H9 (cell line): ENCODE measurements around the gene UBE2B. TPM values are rescaled to one million over a fixed set of nuclear protein-coding genes. Genes with fewer than 3 reads are reported as not detected.

Source experiments
- DNase-seq: peaks from one replicate; pipeline ENCODE4 v3.0.0-alpha.2; 2017
- H2AFZ ChIP-seq: one replicate; pipeline ENCODE4 v1.6.1; 2013; ENCODE audit warnings: mild to moderate bottlenecking, low read length, control low read depth, moderate library complexity
- H2AK5ac ChIP-seq: 2 replicates; pipeline ENCODE4 v1.6.1; 2013; ENCODE audit warnings: low read length, control low read depth, mixed read lengths; ENCODE audit not compliant: insufficient read length
- H2BK120ac ChIP-seq: one replicate; pipeline ENCODE4 v1.6.1; 2013; ENCODE audit warnings: low read depth, mild to moderate bottlenecking, low read length, control low read depth, inconsistent platforms; ENCODE audit not compliant: poor library complexity, severe bottlenecking
- H2BK12ac ChIP-seq: 2 replicates; pipeline ENCODE4 v1.6.1; 2013; ENCODE audit warnings: low read length, control low read depth, mixed read lengths, low read depth; ENCODE audit not compliant: insufficient read length
- H2BK15ac ChIP-seq: 2 replicates; pipeline ENCODE4 v1.6.1; 2013; ENCODE audit warnings: low read depth, low read length, control low read depth
- H2BK20ac ChIP-seq: one replicate; pipeline ENCODE4 v1.6.1; 2013; ENCODE audit warnings: low read depth, mild to moderate bottlenecking, low read length, control low read depth, inconsistent platforms; ENCODE audit not compliant: poor library complexity, severe bottlenecking
- H2BK5ac ChIP-seq: 2 replicates; pipeline ENCODE4 v1.6.1; 2013; ENCODE audit warnings: low read length, control low read depth, mixed read lengths; ENCODE audit not compliant: insufficient read length
- H3K14ac ChIP-seq: 2 replicates; pipeline ENCODE4 v1.6.1; 2013; ENCODE audit warnings: low read length, control low read depth; ENCODE audit not compliant: insufficient read depth
- H3K18ac ChIP-seq: 2 replicates; pipeline ENCODE4 v1.6.1; 2013; ENCODE audit warnings: low read depth, mild to moderate bottlenecking, mixed read lengths, low read length, control low read depth; ENCODE audit not compliant: insufficient read length
- H3K23ac ChIP-seq: 2 replicates; pipeline ENCODE4 v1.6.1; 2013; ENCODE audit warnings: low read length, control low read depth, mixed read lengths, low read depth; ENCODE audit not compliant: insufficient read length
- H3K23me2 ChIP-seq: 2 replicates; pipeline ENCODE4 v1.6.1; 2013; ENCODE audit warnings: low read depth, mild to moderate bottlenecking, mixed read lengths, low read length, control low read depth; ENCODE audit not compliant: insufficient read length, poor library complexity, severe bottlenecking
- H3K27ac ChIP-seq: 2 replicates; pipeline ENCODE4 v1.5.1; 2013; ENCODE audit warnings: low read length, control low read depth, mixed read lengths, low read depth; ENCODE audit not compliant: insufficient read length
- H3K27me3 ChIP-seq: 2 replicates; pipeline ENCODE4 v1.6.1; 2013; ENCODE audit warnings: low read length, control low read depth, inconsistent platforms; ENCODE audit not compliant: insufficient read depth
- H3K4ac ChIP-seq: 2 replicates; pipeline ENCODE4 v1.6.1; 2013; ENCODE audit warnings: low read depth, mild to moderate bottlenecking, control low read depth, inconsistent platforms, low read length, moderate library complexity
- H3K4me1 ChIP-seq: 2 replicates; pipeline ENCODE4 v1.6.1; 2013; ENCODE audit warnings: low read length, control low read depth, inconsistent platforms; ENCODE audit not compliant: insufficient read depth
- H3K4me2 ChIP-seq: 2 replicates; pipeline ENCODE4 v1.6.1; 2013; ENCODE audit warnings: low read length, control low read depth, mixed read lengths; ENCODE audit not compliant: insufficient read length, insufficient read depth
- H3K56ac ChIP-seq: 2 replicates; pipeline ENCODE4 v1.6.1; 2013; ENCODE audit warnings: low read depth, mild to moderate bottlenecking, mixed read lengths, low read length, control low read depth; ENCODE audit not compliant: insufficient read length
- H3K79me1 ChIP-seq: 2 replicates; pipeline ENCODE4 v1.6.1; 2013; ENCODE audit warnings: low read depth, mild to moderate bottlenecking, moderate library complexity, low read length, control low read depth, inconsistent platforms; ENCODE audit not compliant: insufficient read depth, poor library complexity, severe bottlenecking
- H3K79me2 ChIP-seq: 2 replicates; pipeline ENCODE4 v1.6.1; 2013; ENCODE audit warnings: low read length, control low read depth, inconsistent platforms; ENCODE audit not compliant: insufficient read depth
- H3K9ac ChIP-seq: 2 replicates; pipeline ENCODE4 v1.6.1; 2013; ENCODE audit warnings: low read length, control low read depth, mixed read lengths; ENCODE audit not compliant: insufficient read length; ENCODE audit errors: extremely low read depth
- H3K9me3 ChIP-seq: one replicate; pipeline ENCODE4 v1.6.1; 2013; ENCODE audit warnings: low read depth, low read length, inconsistent platforms; ENCODE audit not compliant: control insufficient read depth
- H3T11ph ChIP-seq: one replicate; pipeline ENCODE4 v1.6.1; 2013; ENCODE audit warnings: mild to moderate bottlenecking, low read length, control low read depth, inconsistent platforms
- H4K20me1 ChIP-seq: one replicate; pipeline ENCODE4 v1.6.1; 2013; ENCODE audit not compliant: control insufficient read depth, insufficient read length, insufficient read depth
- H4K5ac ChIP-seq: 2 replicates; pipeline ENCODE4 v1.6.1; 2013; ENCODE audit warnings: low read depth, mild to moderate bottlenecking, mixed read lengths, low read length, control low read depth; ENCODE audit not compliant: insufficient read length
- H4K8ac ChIP-seq: replicated peaks from 2 replicates; pipeline ENCODE4 v1.6.1; 2013; ENCODE audit warnings: low read length, control low read depth, mixed read lengths, low read depth; ENCODE audit not compliant: insufficient read length
- H4K91ac ChIP-seq: 2 replicates; pipeline ENCODE4 v1.6.1; 2013; ENCODE audit warnings: low read depth, mild to moderate bottlenecking, moderate library complexity, mixed read lengths, low read length, control low read depth; ENCODE audit not compliant: insufficient read length
- H3K27ac Mint-ChIP-seq, 3 experiments: 2 replicates in 2 of 3; 3 replicates in 1 of 3; pipeline ENCODE4 v1.8.0; 2020 to 2021; ENCODE audit warnings: mixed read lengths in 3 of 3, mild to moderate bottlenecking in 1 of 3, moderate library complexity in 1 of 3
- H3K27me3 Mint-ChIP-seq: 2 replicates; pipeline ENCODE4 v1.8.0; 2021; ENCODE audit warnings: low read depth, mild to moderate bottlenecking, moderate library complexity, mixed read lengths
- H3K36me3 Mint-ChIP-seq, 3 experiments: 2 replicates in 2 of 3; 3 replicates in 1 of 3; pipeline ENCODE4 v1.8.0; 2020 to 2021; ENCODE audit warnings: low read depth in 3 of 3, mixed read lengths in 3 of 3; ENCODE audit not compliant: insufficient read depth in 1 of 3
- H3K4me1 Mint-ChIP-seq, 2 experiments: 2 replicates each; pipeline ENCODE4 v1.8.0; 2020; ENCODE audit warnings: mixed read lengths in 2 of 2
- H3K4me3 Mint-ChIP-seq, 2 experiments: 2 replicates in 1 of 2; 3 replicates in 1 of 2; pipeline ENCODE4 v1.8.0; 2020 to 2021; ENCODE audit warnings: mild to moderate bottlenecking in 2 of 2, mixed read lengths in 2 of 2, moderate library complexity in 1 of 2
- H3K9me3 Mint-ChIP-seq, 2 experiments: 2 replicates in 1 of 2; 3 replicates in 1 of 2; pipeline ENCODE4 v1.8.0; 2020; ENCODE audit warnings: mild to moderate bottlenecking in 2 of 2, mixed read lengths in 2 of 2, moderate library complexity in 1 of 2
- CTCF ChIP-seq: fragments of 200-600 bp; sonication (generic); conservative IDR thresholded peaks from 3 replicates; pipeline ENCODE4 v1.8.0; 2021; ENCODE audit warnings: antibody characterized with exemption, mild to moderate bottlenecking
- WGBS: extraction: QIAGEN DNeasy Blood & Tissue Kit; methylation state at CpG from one replicate; pipeline ENCODE4 v1.1.7; 2013; ENCODE audit warnings: missing lambda C conversion rate, low lambda C conversion rate, mixed read lengths; ENCODE audit not compliant: insufficient read length; ENCODE audit errors: extremely low coverage; 5-methylcytosine and 5-hydroxymethylcytosine counted together
- total RNA-seq: library from RNA; stranded (reverse); gene quantifications from 2 replicates; pipeline ENCODE4 v1.2.1, GENCODE V29; 2021

UBE2B gene
- total RNA-seq, 1 experiment from 2014 or later = 50.3 TPM

- Histone ChIP-seq H4K20me1 (no peaks in the 10 kb centered on the region), H3K14ac (no peak overlapping the region), H4K5ac (no peak overlapping the region), H3K23ac (no peak overlapping the region), H3K27me3 (no peaks in the 10 kb centered on the region), H3K23me2 (no peaks in the 10 kb centered on the region), H2AFZ (no peak overlapping the region), H2AK5ac (no peak overlapping the region), H3K9me3 (no peaks in the 10 kb centered on the region), H2BK120ac (no peak overlapping the region), H2BK20ac (no peak overlapping the region), H2BK5ac (no peak overlapping the region), H3K4me2 (no peak overlapping the region), H2BK12ac (no peak overlapping the region), H3K79me1 (no peaks in the 10 kb centered on the region), H3K4ac (no peak overlapping the region), H3K27ac (no peak overlapping the region), H3K9ac (no peak overlapping the region), H3K18ac (no peak overlapping the region), H2BK15ac (no peak overlapping the region), H3K56ac (no peak overlapping the region), H3K79me2 (no peaks in the 10 kb centered on the region), H4K91ac (no peak overlapping the region), H3K4me1 (peaks cover 4% of the 10 kb centered on the region; the same call in 1 of the 2 replicates), H4K8ac (no peak overlapping the region), H3T11ph (no peak overlapping the region)
- peak overlapping the region in 1 of 3 experiments; percentile 77; a peak in 1 of 7 replicates for H3K27ac Mint-ChIP-seq
- DNase-seq = no peak
- no peaks in the 10 kb centered on the region for H3K27me3 Mint-ChIP-seq
- H3K9me3 Mint-ChIP-seq = peaks cover 2 to 9% of the 10 kb centered on the region in 2 experiments; a peak in 4 of 5 replicates
- no CpG with 5 or more reads among the region's 2 CpGs for WGBS
- H3K4me3 Mint-ChIP-seq = no peak overlapping the region
- H3K36me3 Mint-ChIP-seq = peaks cover 0 to 2% (median 0%) of the 10 kb centered on the region in 3 experiments; a peak in 3 of 7 replicates
- H3K4me1 Mint-ChIP-seq = peaks cover 19 to 20% of the 10 kb centered on the region in 2 experiments
- TF ChIP-seq CTCF = no peak
These were observed 52.0 kb downstream of the UBE2B start for GRCh38 chr5:134423376-134423775.
